ENCODE measurements around the gene PEX5L. TPM values are rescaled to one million over a fixed set of nuclear protein-coding genes. Genes with fewer than 3 reads are reported as not detected.

Gene PEX5L
- total RNA-seq, 2 experiments from 2014 or later = not detected

DNA sequence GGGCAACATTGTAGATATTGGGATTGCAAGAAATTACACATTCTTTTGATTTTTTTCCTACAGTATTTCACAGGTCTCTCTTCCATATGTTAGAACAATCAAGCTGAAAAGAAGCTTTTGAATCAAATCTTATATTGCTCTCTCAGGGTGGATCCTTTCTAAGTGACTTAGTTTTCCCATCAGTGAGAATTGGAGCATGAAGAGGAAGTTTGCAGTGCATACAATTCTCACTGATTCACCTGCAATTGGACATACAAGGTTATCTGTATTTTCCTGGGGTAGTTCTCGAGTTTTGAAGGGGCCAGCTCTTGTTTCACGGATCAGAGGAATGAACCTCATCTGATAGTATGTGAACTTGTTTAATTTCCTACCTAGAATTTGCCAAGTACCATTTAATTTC, 150.8 kb downstream of the PEX5L start:
- Mint-ChIP-seq H3K27ac (no peak overlapping the region), H3K4me1 (ENCODE audit: low read depth) (no peaks in the 10 kb centered on the region), H3K4me3 (no peak overlapping the region), H3K9me3 (no peaks in the 10 kb centered on the region), H3K36me3 (ENCODE audit: low read depth) (no peaks in the 10 kb centered on the region), H3K27me3 (peaks cover 4% of the 10 kb centered on the region)
- POLR2A ChIA-PET = no interaction called here
- Histone ChIP-seq H3K27me3 (ENCODE audit: control insufficient read depth in 1 of 2, insufficient read depth in 2 of 2, low read length in 2 of 2) (no peaks in the 10 kb centered on the region), H3K27ac (ENCODE audit: low read depth in 1 of 2, low read length in 2 of 2) (no peak overlapping the region), H3K9me3 (ENCODE audit: control insufficient read depth in 1 of 2, insufficient read depth in 1 of 2, low read length in 2 of 2) (no peaks in the 10 kb centered on the region), H3K36me3 (ENCODE audit: insufficient read depth, low read length) (no peaks in the 10 kb centered on the region), H3K4me1 (ENCODE audit: insufficient read depth, low read length) (no peaks in the 10 kb centered on the region), H3K4me3 (ENCODE audit: low read length) (no peak overlapping the region)
- CTCF ChIA-PET = no interaction called here
- TF ChIP-seq, protein P1, sequence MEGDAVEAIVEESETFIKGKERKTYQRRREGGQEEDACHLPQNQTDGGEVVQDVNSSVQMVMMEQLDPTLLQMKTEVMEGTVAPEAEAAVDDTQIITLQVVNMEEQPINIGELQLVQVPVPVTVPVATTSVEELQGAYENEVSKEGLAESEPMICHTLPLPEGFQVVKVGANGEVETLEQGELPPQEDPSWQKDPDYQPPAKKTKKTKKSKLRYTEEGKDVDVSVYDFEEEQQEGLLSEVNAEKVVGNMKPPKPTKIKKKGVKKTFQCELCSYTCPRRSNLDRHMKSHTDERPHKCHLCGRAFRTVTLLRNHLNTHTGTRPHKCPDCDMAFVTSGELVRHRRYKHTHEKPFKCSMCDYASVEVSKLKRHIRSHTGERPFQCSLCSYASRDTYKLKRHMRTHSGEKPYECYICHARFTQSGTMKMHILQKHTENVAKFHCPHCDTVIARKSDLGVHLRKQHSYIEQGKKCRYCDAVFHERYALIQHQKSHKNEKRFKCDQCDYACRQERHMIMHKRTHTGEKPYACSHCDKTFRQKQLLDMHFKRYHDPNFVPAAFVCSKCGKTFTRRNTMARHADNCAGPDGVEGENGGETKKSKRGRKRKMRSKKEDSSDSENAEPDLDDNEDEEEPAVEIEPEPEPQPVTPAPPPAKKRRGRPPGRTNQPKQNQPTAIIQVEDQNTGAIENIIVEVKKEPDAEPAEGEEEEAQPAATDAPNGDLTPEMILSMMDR (IDR thresholded peaks at IDR 0.05) = no peak
- ATAC-seq (ENCODE audit: poor library complexity) = no peak
- intact Hi-C loops (cut with DNase I, micrococcal nuclease) = no loop called here
- no peak for DNase-seq

DNA sequence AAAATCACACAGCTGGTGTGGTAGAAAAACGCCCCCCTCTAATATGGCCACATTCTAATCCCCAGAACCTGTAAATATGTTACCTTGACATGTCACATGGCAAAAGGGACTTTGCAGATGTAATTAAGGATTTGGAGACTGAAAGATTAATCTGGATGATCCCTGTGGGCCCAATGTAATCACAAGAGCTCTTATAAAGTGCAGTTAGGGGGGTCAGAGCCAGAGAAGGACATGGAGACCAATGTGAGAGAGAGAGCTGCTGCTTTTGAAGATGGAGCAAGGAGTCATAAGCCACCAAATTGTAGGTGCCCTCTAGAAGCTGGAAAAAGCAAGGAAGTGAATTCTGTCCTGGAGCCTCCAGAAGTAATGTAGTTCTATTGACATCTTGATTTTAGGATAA, 152.6 kb downstream of the PEX5L start:
- no peak overlapping the region for H3K4me3 ChIP-seq (ENCODE audit: low read length)
- ChIA-PET POLR2A (no interaction called here), CTCF (no interaction called here)
- no peaks in the 10 kb centered on the region for H3K4me1 Mint-ChIP-seq (ENCODE audit: low read depth)
- no peak overlapping the region for H3K27ac Mint-ChIP-seq
- no peaks in the 10 kb centered on the region for H3K27me3 ChIP-seq (ENCODE audit: control insufficient read depth in 1 of 2, insufficient read depth in 2 of 2, low read length in 2 of 2)
- intact Hi-C loops (cut with DNase I, micrococcal nuclease) = no loop called here
- H3K36me3 ChIP-seq (ENCODE audit: insufficient read depth, low read length) = no peaks in the 10 kb centered on the region
- ATAC-seq (ENCODE audit: poor library complexity) (no peak), DNase-seq (no peak)
- H3K9me3 Mint-ChIP-seq = no peaks in the 10 kb centered on the region
- peaks cover 4% of the 10 kb centered on the region for H3K27me3 Mint-ChIP-seq
- no peaks in the 10 kb centered on the region for H3K36me3 Mint-ChIP-seq (ENCODE audit: low read depth)
- H3K4me3 Mint-ChIP-seq = no peak overlapping the region
- H3K4me1 ChIP-seq (ENCODE audit: insufficient read depth, low read length) = no peaks in the 10 kb centered on the region
- H3K9me3 ChIP-seq (ENCODE audit: control insufficient read depth in 1 of 2, insufficient read depth in 1 of 2, low read length in 2 of 2) = no peaks in the 10 kb centered on the region
- no peak overlapping the region for H3K27ac ChIP-seq (ENCODE audit: low read depth in 1 of 2, low read length in 2 of 2)
- TF ChIP-seq, protein P1 (IDR thresholded peaks at IDR 0.05) = no peak

GRCh38 chr3:179882292-179882691, 154.4 kb downstream of the PEX5L start:
- Histone ChIP-seq H3K27ac (ENCODE audit: low read depth in 1 of 2, low read length in 2 of 2) (no peak overlapping the region), H3K36me3 (ENCODE audit: insufficient read depth, low read length) (no peaks in the 10 kb centered on the region), H3K4me3 (ENCODE audit: low read length) (no peak overlapping the region), H3K4me1 (ENCODE audit: insufficient read depth, low read length) (no peaks in the 10 kb centered on the region), H3K27me3 (ENCODE audit: control insufficient read depth in 1 of 2, insufficient read depth in 2 of 2, low read length in 2 of 2) (peaks cover 0 to 5% of the 10 kb centered on the region in 2 experiments), H3K9me3 (ENCODE audit: control insufficient read depth in 1 of 2, insufficient read depth in 1 of 2, low read length in 2 of 2) (no peaks in the 10 kb centered on the region)
- no peak overlapping the region for H3K27ac Mint-ChIP-seq
- H3K4me1 Mint-ChIP-seq (ENCODE audit: low read depth) = no peaks in the 10 kb centered on the region
- DNase-seq = no peak
- H3K36me3 Mint-ChIP-seq (ENCODE audit: low read depth) = no peaks in the 10 kb centered on the region
- no peaks in the 10 kb centered on the region for H3K9me3 Mint-ChIP-seq
- TF ChIP-seq, protein P1 (IDR thresholded peaks at IDR 0.05) = no peak
- H3K4me3 Mint-ChIP-seq = no peak overlapping the region
- ChIA-PET CTCF (no interaction called here), POLR2A (no interaction called here)
- intact Hi-C loops (cut with DNase I, micrococcal nuclease) = no loop called here
- ATAC-seq (ENCODE audit: poor library complexity) = no peak
- H3K27me3 Mint-ChIP-seq = peaks cover 4% of the 10 kb centered on the region

Measured in CD4-positive, alpha-beta T cell (primary cell).